Heart left ventricle (tissue), 16 donors: ENCODE data around the gene HECTD2. TPM values are rescaled to one million over a fixed set of nuclear protein-coding genes. Genes with fewer than 3 reads are reported as not detected.

Experiments used
- ATAC-seq, 4 donors: fragments of 200-7000 bp; cut with Tn5 transposase; one replicate each; pipeline ENCODE4 v1.9.1; 2020 to 2022; ENCODE audit warnings: moderate library complexity in 4 of 4, mild to moderate bottlenecking in 3 of 4, moderate number of reproducible peaks in 1 of 4
- DNase-seq, 5 donors: peaks; one replicate each; pipeline ENCODE4 v3.0.0-alpha.2; 2020
- H3K27ac ChIP-seq, 12 donors: fragments of 200-600 bp; sonication (generic) in 4 of 12; one replicate each; pipeline versions ENCODE4 v1.5.0 to v1.8.0; 2016 to 2022; ENCODE audit warnings: mild to moderate bottlenecking in 2 of 12
- H3K27me3 ChIP-seq, 9 donors: fragments of 200-600 bp; sonication (generic) in 2 of 9; one replicate each; pipeline versions ENCODE4 v1.5.1 to v1.8.0; 2016 to 2022; ENCODE audit warnings: mild to moderate bottlenecking in 3 of 9
- H3K36me3 ChIP-seq, 9 donors: fragments of 200-600 bp; sonication (generic) in 2 of 9; one replicate each; pipeline versions ENCODE4 v1.5.0 to v1.8.0; 2018 to 2022; ENCODE audit warnings: mild to moderate bottlenecking in 2 of 9
- H3K4me1 ChIP-seq, 12 donors: fragments of 200-600 bp; sonication (generic) in 4 of 12; one replicate each; pipeline versions ENCODE4 v1.5.0 to v1.8.0; 2016 to 2022; ENCODE audit warnings: mild to moderate bottlenecking in 3 of 12
- H3K4me3 ChIP-seq, 12 donors: fragments of 200-600 bp; sonication (generic) in 4 of 12; one replicate each; pipeline versions ENCODE4 v1.5.0 to v1.8.0; 2017 to 2022; ENCODE audit warnings: mild to moderate bottlenecking in 9 of 12, moderate library complexity in 4 of 12
- H3K9me3 ChIP-seq, 12 donors: fragments of 200-600 bp; sonication (generic) in 4 of 12; one replicate each; pipeline versions ENCODE4 v1.5.0 to v1.8.0; 2016 to 2022; ENCODE audit warnings: mild to moderate bottlenecking in 1 of 12
- CTCF ChIP-seq, 12 donors: fragments of 200-600 bp; sonication (generic) in 4 of 12; IDR thresholded peaks; one replicate each; pipeline versions ENCODE4 v1.5.0 to v1.8.0; 2018 to 2022; ENCODE audit warnings: antibody characterized with exemption in 12 of 12, mild to moderate bottlenecking in 5 of 12
- POLR2A ChIP-seq, 2 donors: fragments of 450-650 bp; IDR thresholded peaks; one replicate each; pipeline ENCODE4 v1.6.1; 2017; ENCODE audit warnings: antibody characterized with exemption in 2 of 2, mild to moderate bottlenecking in 2 of 2, moderate library complexity in 2 of 2
- WGBS, 4 donors: extraction: QIAGEN DNeasy Blood & Tissue Kit in 2 of 4; methylation state at CpG; one replicate each; pipeline versions ENCODE4 v1.1.5 to v1.1.7; 2013 to 2018; 5-methylcytosine and 5-hydroxymethylcytosine counted together
- intact Hi-C, 10 donors: fragments of 100-400 bp; cut with DNase I; formaldehyde crosslinking; loops; one replicate each; pipeline versions ENCODE4 v1.11.1 to v1.14.2; 2022
- polyA plus RNA-seq, 2 donors: library from polyadenylated mRNA; stranded (reverse); fragments of 200-250 nt; gene quantifications; one replicate each; pipeline ENCODE4 v1.2.3, GENCODE V29; 2013
- total RNA-seq, 9 donors: library from RNA; depleted of rRNA in 2 of 9; stranded (reverse); fragments of >200 nt in 2 of 9; fragmentation: NEBNext Ultra II Directional in 3 of 9; extraction: Animal tissue kit (Norgen Biotek cat#: 25700) in 3 of 9; gene quantifications; one replicate each; pipeline versions ENCODE4 v1.1.0 to v1.2.4, GENCODE V29; 2016 to 2023
- donor health status: ischemic (EF 13 %, LVEDD 7.1; RV severe dilation, severe dysfunction).
- donor health status: healthy with polysubstance abuse.
- donor health status: DM: no; HTN: yes; CAD: no.
- donor health status: DM: no; HTN: no; CAD: no.
- donor health status: ischemic (EF 25% LVEDD 6.9; RV normal size, moderate dysfunction).
- donor health status: ischemic (EF 25% LVEDD 5.7; RV mildly dilated, moderate dysfunction).
- donor health status: healthy.
- donor health status: DM: yes; HTN: yes; CAD: no.
- donor health status: ischemic (EF 35%, LVEDD 5.7; RV mildly dilated, moderate dysfunction).
- donor health status: nonischemic (EF 11% LVEDD 7.7; RV severe dilation, severe dysfunction).
- donor health status: DM: yes; HTN: yes; CAD: no.
- donor health status: PGD.
- donor health status: ischemic (EF 29% LVEDD 5.4; RV normal size, mild dysfunction).
- donor health status: nonischemic (EF 23%, LVEDD 6.1; RV moderate dilation, normal function).

Gene HECTD2
- total and polyA plus RNA-seq, 11 donors: 2.3 to 9.3 (median 4.1) TPM

DNA sequence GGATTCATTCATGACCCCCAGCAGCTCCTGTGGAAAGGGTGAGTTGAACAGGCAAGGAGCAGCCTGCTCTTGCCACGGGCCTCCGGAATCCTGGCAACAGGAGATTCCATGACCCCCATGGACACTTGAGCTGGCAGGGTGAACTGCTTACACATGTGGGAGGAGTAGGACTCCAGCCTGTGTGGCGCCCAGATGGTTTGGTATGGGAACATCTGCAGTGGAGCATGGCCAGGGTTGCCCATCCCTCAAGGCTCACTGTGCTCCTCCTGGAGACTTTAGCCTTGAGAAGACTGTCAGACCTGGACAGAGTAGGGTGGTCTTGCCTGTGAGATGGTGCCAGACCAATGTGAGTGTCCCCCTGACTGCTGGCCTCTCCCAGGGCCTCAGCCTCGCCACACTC, 57.0 kb downstream of the HECTD2 start:
- no peak for ATAC-seq
- no peak overlapping the region for H3K27ac ChIP-seq
- DNase-seq: no peak
- H3K9me3 ChIP-seq: peaks cover 0 to 11% (median 0%) of the 10 kb centered on the region in 12 donors
- H3K4me1 ChIP-seq: no peaks in the 10 kb centered on the region
- H3K4me3 ChIP-seq: no peak overlapping the region
- H3K27me3 ChIP-seq: no peaks in the 10 kb centered on the region
- intact Hi-C loops: no loop called here
- 95 to 100% (median 98%) methylated on average over 3 to 4 of the region's 4 CpGs for WGBS, 4 donors
- TF ChIP-seq POLR2A (IDR thresholded peaks at IDR 0.05) (no peak), CTCF (IDR thresholded peaks at IDR 0.05) (no peak)
- peaks cover 0 to 43% (median 26%) of the 10 kb centered on the region in 9 donors for H3K36me3 ChIP-seq

- 92 to 100% (median 97%) methylated on average over 1 of the region's 1 CpG for WGBS, 4 donors
- no peaks in the 10 kb centered on the region for H3K9me3 ChIP-seq
- no peak overlapping the region for H3K4me3 ChIP-seq
- no peaks in the 10 kb centered on the region for H3K27me3 ChIP-seq
- no peaks in the 10 kb centered on the region for H3K4me1 ChIP-seq
- no peak for ATAC-seq
- TF ChIP-seq CTCF (IDR thresholded peaks at IDR 0.05) (no peak), POLR2A (IDR thresholded peaks at IDR 0.05) (no peak)
- intact Hi-C loops: no loop called here
- no peak overlapping the region for H3K27ac ChIP-seq
- no peak for DNase-seq
- H3K36me3 ChIP-seq: peaks cover 0 to 9% (median 6%) of the 10 kb centered on the region in 9 donors
Observed at GRCh38 chr10:91471602-91472001, 61.5 kb downstream of the HECTD2 start.

GRCh38 chr10:91472911-91473310, 62.8 kb downstream of the HECTD2 start:
- DNase-seq (no peak), ATAC-seq (no peak)
- TF ChIP-seq POLR2A (IDR thresholded peaks at IDR 0.05) (no peak), CTCF (IDR thresholded peaks at IDR 0.05) (no peak)
- 92 to 98% (median 95%) methylated on average over 2 of the region's 2 CpGs for WGBS, 4 donors
- no peak overlapping the region for H3K4me3 ChIP-seq
- H3K36me3 ChIP-seq: peaks cover 0 to 3% (median 0%) of the 10 kb centered on the region in 9 donors
- H3K9me3 ChIP-seq: no peaks in the 10 kb centered on the region
- H3K27me3 ChIP-seq: no peaks in the 10 kb centered on the region
- intact Hi-C loops: no loop called here
- H3K27ac ChIP-seq: no peak overlapping the region
- H3K4me1 ChIP-seq: no peaks in the 10 kb centered on the region

- Histone ChIP-seq H3K4me3 (no peak overlapping the region), H3K27ac (no peak overlapping the region), H3K36me3 (peaks cover 0 to 13% (median 0%) of the 10 kb centered on the region in 9 donors), H3K9me3 (no peaks in the 10 kb centered on the region), H3K27me3 (no peaks in the 10 kb centered on the region), H3K4me1 (no peaks in the 10 kb centered on the region)
- DNase-seq (no peak), ATAC-seq (no peak)
- intact Hi-C loops: no loop called here
- no peak for TF ChIP-seq CTCF (IDR thresholded peaks at IDR 0.05)
- TF ChIP-seq POLR2A (IDR thresholded peaks at IDR 0.05): no peak
- 92 to 98% (median 93%) methylated on average over 1 of the region's 1 CpG for WGBS, 4 donors
Observed at GRCh38 chr10:91474009-91474408, 63.9 kb downstream of the HECTD2 start.
